Osteocyte (in vitro differentiated cells): ENCODE data around the gene ZNF330. TPM values are rescaled to one million over a fixed set of nuclear protein-coding genes. Genes with fewer than 3 reads are reported as not detected.

ENCODE experiments used
- DNase-seq: peaks from one replicate; pipeline ENCODE4 v3.0.0; 2021; ENCODE audit warnings: mixed read lengths; ENCODE audit not compliant: unreplicated experiment; ENCODE audit errors: extremely low spot score
- H3K27ac Mint-ChIP-seq: one replicate; pipeline ENCODE4 v1.8.0; 2021; ENCODE audit warnings: mild to moderate bottlenecking, mixed read lengths; ENCODE audit not compliant: unreplicated experiment
- H3K27me3 Mint-ChIP-seq: one replicate; pipeline ENCODE4 v1.8.0; 2021; ENCODE audit warnings: mixed read lengths; ENCODE audit not compliant: unreplicated experiment
- H3K36me3 Mint-ChIP-seq: one replicate; pipeline ENCODE4 v1.8.0; 2021; ENCODE audit warnings: mixed read lengths; ENCODE audit not compliant: unreplicated experiment
- H3K4me1 Mint-ChIP-seq: one replicate; pipeline ENCODE4 v1.8.0; 2021; ENCODE audit warnings: mixed read lengths; ENCODE audit not compliant: unreplicated experiment
- H3K4me3 Mint-ChIP-seq: one replicate; pipeline ENCODE4 v1.8.0; 2021; ENCODE audit warnings: mild to moderate bottlenecking, moderate library complexity, mixed read lengths; ENCODE audit not compliant: unreplicated experiment
- H3K9me3 Mint-ChIP-seq: one replicate; pipeline ENCODE4 v1.8.0; 2021; ENCODE audit warnings: mixed read lengths; ENCODE audit not compliant: unreplicated experiment
- CTCF ChIP-seq: fragments of 200-600 bp; sonication (generic); IDR thresholded peaks from 2 replicates; pipeline ENCODE4 v1.5.0; 2021; ENCODE audit warnings: antibody characterized with exemption, mild to moderate bottlenecking, moderate library complexity
- total RNA-seq: library from RNA; stranded (reverse); gene quantifications from 2 replicates; pipeline ENCODE4 v1.2.1, GENCODE V29; 2021

The ZNF330 gene
- total RNA-seq, 1 donor from 2014 or later, result 30.1 TPM

- no peak for TF ChIP-seq CTCF
- Mint-ChIP-seq H3K4me1 (no peaks in the 10 kb centered on the region), H3K36me3 (peaks cover 37% of the 10 kb centered on the region), H3K27me3 (no peaks in the 10 kb centered on the region), H3K27ac (no peak overlapping the region), H3K4me3 (no peak overlapping the region), H3K9me3 (no peaks in the 10 kb centered on the region)
- no peak for DNase-seq
Observed at GRCh38 chr4:141233673-141234072, 13.0 kb downstream of the ZNF330 start.

GRCh38 chr4:141238186-141238585, 17.5 kb downstream of the ZNF330 start:
- no peaks in the 10 kb centered on the region for H3K4me1 Mint-ChIP-seq
- DNase-seq, result no peak
- peaks cover 13% of the 10 kb centered on the region for H3K36me3 Mint-ChIP-seq
- H3K9me3 Mint-ChIP-seq, result no peaks in the 10 kb centered on the region
- H3K27me3 Mint-ChIP-seq, result no peaks in the 10 kb centered on the region
- no peak overlapping the region for H3K27ac Mint-ChIP-seq
- H3K4me3 Mint-ChIP-seq, result no peak overlapping the region
- no peak for TF ChIP-seq CTCF

- Mint-ChIP-seq H3K36me3 (no peaks in the 10 kb centered on the region), H3K27me3 (no peaks in the 10 kb centered on the region), H3K27ac (no peak overlapping the region), H3K9me3 (no peaks in the 10 kb centered on the region), H3K4me3 (no peak overlapping the region), H3K4me1 (no peaks in the 10 kb centered on the region)
- no peak for TF ChIP-seq CTCF
- no peak for DNase-seq
Observed at GRCh38 chr4:141240259-141240658, 19.6 kb downstream of the ZNF330 start.

- no peaks in the 10 kb centered on the region for H3K36me3 Mint-ChIP-seq
Observed at GRCh38 chr4:141240671-141241070, 20.0 kb downstream of the ZNF330 start.

GRCh38 chr4:141241986-141242385, 21.3 kb downstream of the ZNF330 start:
- H3K36me3 Mint-ChIP-seq, result no peaks in the 10 kb centered on the region
- no peak for TF ChIP-seq CTCF
- H3K9me3 Mint-ChIP-seq, result no peaks in the 10 kb centered on the region
- H3K27me3 Mint-ChIP-seq, result no peaks in the 10 kb centered on the region
- H3K4me1 Mint-ChIP-seq, result peaks cover 12% of the 10 kb centered on the region
- H3K4me3 Mint-ChIP-seq, result no peak overlapping the region
- H3K27ac Mint-ChIP-seq, result no peak overlapping the region
- no peak for DNase-seq

More at GRCh38 chr4:141240671-141241070, 20.0 kb downstream of the ZNF330 start:
- H3K27me3 Mint-ChIP-seq, result no peaks in the 10 kb centered on the region
- DNase-seq, result no peak
- H3K27ac Mint-ChIP-seq, result no peak overlapping the region
- H3K4me1 Mint-ChIP-seq, result peaks cover 2% of the 10 kb centered on the region
- no peak overlapping the region for H3K4me3 Mint-ChIP-seq
- no peak for TF ChIP-seq CTCF
- no peaks in the 10 kb centered on the region for H3K9me3 Mint-ChIP-seq
